HCT116 (cell line): ENCODE data around the gene CDKL5. TPM values are rescaled to one million over a fixed set of nuclear protein-coding genes. Genes with fewer than 3 reads are reported as not detected.

Experiments
- ATAC-seq: fragments of 200-7000 bp; cut with Tn5 transposase; 2 replicates; pipeline ENCODE4 v1.9.1; 2020; ENCODE audit warnings: mild to moderate bottlenecking, moderate library complexity
- BruUV-seq: library from RNA; stranded (reverse); fragments of 400-500 nt; replicated peaks from 2 replicates; lab custom pipeline; 2021; lab: Mats Ljungman, UMichigan
- CTCF ChIA-PET: fragments of 300-600 bp; sonication (Branson Sonifier 250); formaldehyde crosslinking; loops from one replicate; lab custom pipeline; 2021; ENCODE audit warnings: antibody characterized with exemption; lab: Charles Lee
- POLR2A ChIA-PET: fragments of 300-600, 350-600 bp; sonication (Branson Sonifier 250); formaldehyde crosslinking; loops from one replicate; lab custom pipeline; 2021; ENCODE audit warnings: antibody characterized with exemption; lab: Charles Lee
- RAD21 ChIA-PET, 2 experiments: fragments of 300-600 bp; sonication (Branson Sonifier 250); formaldehyde crosslinking; loops; one replicate each; lab custom pipeline; 2023; ENCODE audit warnings: low total read pairs in 2 of 2; ENCODE audit not compliant: uncharacterized antibody in 2 of 2, unreplicated experiment in 2 of 2, low non-redundant PET in 1 of 2; lab: Charles Lee
- DNase-seq: peaks from one replicate; pipeline ENCODE4 v3.0.0-alpha.2; 2010; ENCODE audit warnings: low read depth, low spot score
- H2AFZ ChIP-seq: fragments of 200-600 bp; shearing (Covaris generic), sonication (generic); 2 replicates; pipeline ENCODE4 v1.6.1; 2017; ENCODE audit warnings: low read depth, mixed run types, mixed read lengths, antibody characterized with exemption, low read length; ENCODE audit not compliant: poor library complexity, severe bottlenecking
- H3K27ac ChIP-seq: 2 replicates; pipeline ENCODE4 v1.5.1; 2012; ENCODE audit warnings: low read depth, low read length
- H3K27me3 ChIP-seq: fragments of 200-600 bp; sonication (generic); 2 replicates; pipeline ENCODE4 v1.6.1; 2016; ENCODE audit warnings: mixed run types, low read length, mixed read lengths; ENCODE audit not compliant: insufficient read depth
- H3K36me3 ChIP-seq, 2 experiments: fragments of 200-500 bp in 1 of 2; fragments of 200-600 bp in 1 of 2; sonication (Bioruptor generic) in 1 of 2; sonication (generic) in 1 of 2; 2 replicates each; pipeline versions ENCODE4 v1.5.1 to v1.6.1; 2014 to 2016; ENCODE audit warnings: low read length in 2 of 2, inconsistent platforms in 1 of 2, mixed read lengths in 1 of 2, mixed run types in 1 of 2; ENCODE audit not compliant: insufficient read depth in 2 of 2, control insufficient read depth in 1 of 2
- H3K4me1 ChIP-seq, 2 experiments: fragments of 200-600 bp in 1 of 2; sonication (generic) in 1 of 2; 2 replicates each; pipeline versions ENCODE4 v1.5.1 to v1.6.1; 2012 to 2017; ENCODE audit warnings: low read length in 2 of 2, inconsistent platforms in 1 of 2, mild to moderate bottlenecking in 1 of 2, mixed read lengths in 1 of 2, mixed run types in 1 of 2, moderate library complexity in 1 of 2; ENCODE audit not compliant: insufficient read depth in 2 of 2, control insufficient read depth in 1 of 2
- H3K4me2 ChIP-seq: fragments of 200-600 bp; sonication (generic); 2 replicates; pipeline ENCODE4 v1.6.1; 2017; ENCODE audit warnings: mixed run types, low read length, mixed read lengths
- H3K4me3 ChIP-seq, 2 experiments: fragments of 200-600 bp in 1 of 2; sonication (generic) in 1 of 2; replicated peaks in 1 of 2; 2 replicates each; pipeline ENCODE4 v1.5.1; 2011 to 2016; ENCODE audit warnings: low read length in 2 of 2, control low read depth in 1 of 2, low read depth in 1 of 2, mild to moderate bottlenecking in 1 of 2, mixed read lengths in 1 of 2, mixed run types in 1 of 2
- H3K79me2 ChIP-seq: fragments of 200-600 bp; sonication (generic); 2 replicates; pipeline ENCODE4 v1.6.1; 2017; ENCODE audit warnings: mild to moderate bottlenecking, mixed run types, low read length, moderate library complexity, mixed read lengths; ENCODE audit not compliant: insufficient read depth
- H3K9ac ChIP-seq: fragments of 200-600 bp; sonication (generic); 2 replicates; pipeline ENCODE4 v1.6.1; 2016; ENCODE audit warnings: low read length, mixed read lengths
- H3K9me2 ChIP-seq: fragments of 200-600 bp; sonication (generic), shearing (Covaris generic); 2 replicates; pipeline ENCODE4 v1.6.1; 2017; ENCODE audit warnings: mixed run types, mild to moderate bottlenecking, moderate library complexity; ENCODE audit not compliant: insufficient read depth
- H3K9me3 ChIP-seq, 2 experiments: fragments of 200-500 bp in 1 of 2; fragments of 200-600 bp in 1 of 2; sonication (Bioruptor generic) in 1 of 2; sonication (generic) in 1 of 2; 2 replicates each; pipeline ENCODE4 v1.6.1; 2014 to 2017; ENCODE audit warnings: low read length in 2 of 2, mixed read lengths in 2 of 2, inconsistent platforms in 1 of 2, low read depth in 1 of 2, mild to moderate bottlenecking in 1 of 2, mixed run types in 1 of 2, moderate library complexity in 1 of 2; ENCODE audit not compliant: control insufficient read depth in 1 of 2, insufficient read depth in 1 of 2
- H4K20me1 ChIP-seq: fragments of 200-600 bp; sonication (generic), shearing (Covaris generic); 2 replicates; pipeline ENCODE4 v1.6.1; 2017; ENCODE audit warnings: mixed run types, mild to moderate bottlenecking, moderate library complexity; ENCODE audit not compliant: insufficient read depth
- CBX3 ChIP-seq: IDR thresholded peaks from 2 replicates; pipeline ENCODE4 v1.6.1; 2012; ENCODE audit warnings: low read depth
- CEBPB ChIP-seq: IDR thresholded peaks from 2 replicates; pipeline ENCODE4 v1.6.1; 2012; ENCODE audit warnings: low read depth
- CTCF ChIP-seq, 3 experiments: fragments of 200-600 bp in 1 of 3; sonication (generic) in 1 of 3; IDR thresholded peaks in 2 of 3; conservative IDR thresholded peaks in 1 of 3; 2 replicates each; pipeline ENCODE4 v1.5.1; 2012 to 2017; ENCODE audit warnings: low read depth in 2 of 3, low read length in 2 of 3, antibody characterized with exemption in 1 of 3, borderline replicate concordance in 1 of 3, control low read depth in 1 of 3, mild to moderate bottlenecking in 1 of 3, mixed read lengths in 1 of 3, mixed run types in 1 of 3, moderate library complexity in 1 of 3; ENCODE audit not compliant: insufficient read depth in 1 of 3
- EGR1 ChIP-seq: IDR thresholded peaks from 2 replicates; pipeline ENCODE4 v1.6.1; 2012; ENCODE audit warnings: low read depth
- EZH2phosphoT487 ChIP-seq: fragments of 200-600 bp; IDR thresholded peaks from 2 replicates; pipeline ENCODE4 v1.6.1; 2018; ENCODE audit warnings: antibody characterized with exemption, borderline replicate concordance
- FOSL1 ChIP-seq: IDR thresholded peaks from 2 replicates; pipeline ENCODE4 v1.6.1; 2012; ENCODE audit warnings: low read depth
- JUND ChIP-seq: IDR thresholded peaks from 2 replicates; pipeline ENCODE4 v1.6.1; 2012
- RAD21 ChIP-seq: IDR thresholded peaks from 2 replicates; pipeline ENCODE4 v1.6.1; 2012; ENCODE audit warnings: low read depth, mild to moderate bottlenecking
- SIN3A ChIP-seq: IDR thresholded peaks from 2 replicates; pipeline ENCODE4 v1.6.1; 2012; ENCODE audit warnings: low read depth
- SP1 ChIP-seq: IDR thresholded peaks from 2 replicates; pipeline ENCODE4 v1.6.1; 2012; ENCODE audit warnings: low read depth
- SRF ChIP-seq: IDR thresholded peaks from 2 replicates; pipeline ENCODE4 v1.6.1; 2012; ENCODE audit warnings: low read depth
- TCF7L2 ChIP-seq: IDR thresholded peaks from 2 replicates; pipeline ENCODE4 v1.7.0; 2011; ENCODE audit warnings: borderline replicate concordance, inconsistent platforms; ENCODE audit not compliant: insufficient read depth, insufficient read length; ENCODE audit errors: extremely low read depth
- ZBTB33 ChIP-seq: IDR thresholded peaks from 2 replicates; pipeline ENCODE4 v1.6.1; 2011; ENCODE audit warnings: mild to moderate bottlenecking, low read length, moderate library complexity; ENCODE audit not compliant: insufficient replicate concordance; ENCODE audit errors: extremely low read depth
- intact Hi-C: fragments of 100-400 bp; cut with micrococcal nuclease; formaldehyde crosslinking; loops from 2 replicates; pipeline ENCODE4 v1.10.0; 2022
- total RNA-seq: library from RNA; stranded (reverse); gene quantifications from one replicate; pipeline ENCODE4 v1.2.1, GENCODE V29; 2021; ENCODE audit not compliant: unreplicated experiment
- TF ChIP-seq, protein P1 (sequence below): IDR thresholded peaks from 2 replicates; pipeline ENCODE4 v1.6.1; 2012
- TF ChIP-seq, protein P2 (sequence below): IDR thresholded peaks from 2 replicates; pipeline ENCODE4 v1.6.1; 2012
- TF ChIP-seq, protein P3 (sequence below): IDR thresholded peaks from 2 replicates; pipeline ENCODE4 v1.6.1; 2012; ENCODE audit warnings: low read depth

The CDKL5 gene
- total RNA-seq, 1 experiment from 2014 or later: 2.5 TPM

DNA sequence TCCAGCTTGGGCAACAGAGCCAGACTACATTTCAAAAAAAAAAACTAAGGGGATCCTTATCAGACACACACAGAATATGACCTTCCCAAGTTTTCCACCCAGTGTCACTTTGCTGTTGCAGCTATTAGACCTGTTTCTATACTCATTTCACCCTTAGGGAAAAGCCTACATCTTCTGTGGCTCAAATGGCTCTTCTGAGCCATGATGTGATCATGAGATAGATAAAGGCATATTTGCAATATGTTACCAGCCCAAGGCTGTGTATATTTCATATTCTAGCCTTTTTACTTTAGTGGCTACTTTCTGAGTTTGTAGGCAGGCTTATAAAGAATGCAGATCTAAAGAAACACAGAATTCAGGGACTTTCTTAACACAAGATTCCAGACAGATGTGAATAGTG lies 227.2 kb downstream of the CDKL5 start (continued):
- TF ChIP-seq, protein P1, sequence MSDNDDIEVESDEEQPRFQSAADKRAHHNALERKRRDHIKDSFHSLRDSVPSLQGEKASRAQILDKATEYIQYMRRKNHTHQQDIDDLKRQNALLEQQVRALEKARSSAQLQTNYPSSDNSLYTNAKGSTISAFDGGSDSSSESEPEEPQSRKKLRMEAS: no peak

DNA sequence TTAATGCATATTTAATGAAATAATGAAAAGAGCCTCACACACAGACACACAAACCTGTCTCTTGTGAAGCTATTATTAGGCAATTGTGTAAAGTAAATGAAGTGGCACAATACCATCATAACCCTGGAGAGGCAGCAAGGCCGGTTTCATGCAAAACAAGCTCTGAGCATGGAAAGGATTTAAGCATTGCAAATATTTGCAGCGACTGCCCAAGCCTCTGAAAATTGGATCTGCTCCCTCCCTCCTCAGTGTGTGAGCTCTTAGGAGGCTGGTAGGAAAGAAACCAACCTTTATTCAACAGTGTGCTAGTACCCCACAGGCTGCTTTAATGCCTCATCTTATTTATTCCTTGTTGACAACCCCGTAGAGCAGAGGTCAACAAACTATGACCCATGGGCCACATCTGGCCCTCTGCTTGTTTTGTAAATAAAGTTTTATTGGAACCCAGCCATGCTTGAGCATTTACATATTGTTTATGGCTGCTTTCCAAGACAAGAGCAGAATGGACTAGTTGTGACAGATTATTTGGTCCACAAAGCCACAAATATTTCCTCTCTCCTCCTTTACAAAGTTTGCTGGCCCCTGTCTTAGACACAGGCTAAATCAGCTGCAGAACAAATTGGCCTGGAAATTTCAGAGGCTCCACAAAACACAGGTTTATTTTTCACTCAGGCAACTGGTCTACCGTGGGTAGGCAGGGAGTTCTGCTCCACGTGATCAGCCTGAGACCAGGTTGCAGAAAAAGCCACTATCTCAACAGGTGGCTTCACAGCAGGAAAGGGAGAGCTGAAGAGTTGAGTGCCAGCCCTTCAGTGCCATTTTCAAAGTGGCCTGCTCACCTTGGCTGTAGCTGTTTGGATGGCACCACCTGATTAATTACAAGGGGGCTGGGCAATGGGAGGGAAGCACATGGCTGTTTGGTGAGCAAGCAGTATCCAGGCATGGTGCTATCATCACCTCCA lies 229.7 kb downstream of the CDKL5 start:
- H3K27ac ChIP-seq: no peak overlapping the region
- H3K79me2 ChIP-seq: no peaks in the 10 kb centered on the region
- no peaks in the 10 kb centered on the region for H3K27me3 ChIP-seq
- H3K4me2 ChIP-seq: no peak overlapping the region
- CTCF ChIA-PET: no interaction called here
- H4K20me1 ChIP-seq: no peaks in the 10 kb centered on the region
- H3K4me3 ChIP-seq: no peak overlapping the region
- POLR2A ChIA-PET: no interaction called here
- ATAC-seq (no peak), DNase-seq (no peak)
- no peaks in the 10 kb centered on the region for H3K9me2 ChIP-seq
- RAD21 ChIA-PET: no interaction called here
- no peaks in the 10 kb centered on the region for H3K4me1 ChIP-seq
- no peaks in the 10 kb centered on the region for H3K9me3 ChIP-seq
- no peak overlapping the region for H3K9ac ChIP-seq
- intact Hi-C loops: no loop called here
- no peaks in the 10 kb centered on the region for H3K36me3 ChIP-seq
- no TSS peak for BruUV-seq
- H2AFZ ChIP-seq: no peak overlapping the region
- TF ChIP-seq CBX3: no peak
- TF ChIP-seq CTCF (IDR thresholded peaks at IDR 0.05 in 2 of 3, conservative IDR thresholded peaks at IDR 0.05 in 1 of 3; ENCODE audit: borderline replicate concordance in 1 of 3, insufficient read depth in 1 of 3, low read depth in 2 of 3, low read length in 2 of 3): no peak
- TF ChIP-seq SP1: no peak
- TF ChIP-seq, protein P1: no peak
- no peak for TF ChIP-seq SIN3A
- TF ChIP-seq CEBPB: no peak
- no peak for TF ChIP-seq JUND
- TF ChIP-seq, protein P2, sequence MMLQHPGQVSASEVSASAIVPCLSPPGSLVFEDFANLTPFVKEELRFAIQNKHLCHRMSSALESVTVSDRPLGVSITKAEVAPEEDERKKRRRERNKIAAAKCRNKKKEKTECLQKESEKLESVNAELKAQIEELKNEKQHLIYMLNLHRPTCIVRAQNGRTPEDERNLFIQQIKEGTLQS: no peak
- TF ChIP-seq FOSL1: no peak
- TF ChIP-seq SRF: no peak
- TF ChIP-seq, protein P3, sequence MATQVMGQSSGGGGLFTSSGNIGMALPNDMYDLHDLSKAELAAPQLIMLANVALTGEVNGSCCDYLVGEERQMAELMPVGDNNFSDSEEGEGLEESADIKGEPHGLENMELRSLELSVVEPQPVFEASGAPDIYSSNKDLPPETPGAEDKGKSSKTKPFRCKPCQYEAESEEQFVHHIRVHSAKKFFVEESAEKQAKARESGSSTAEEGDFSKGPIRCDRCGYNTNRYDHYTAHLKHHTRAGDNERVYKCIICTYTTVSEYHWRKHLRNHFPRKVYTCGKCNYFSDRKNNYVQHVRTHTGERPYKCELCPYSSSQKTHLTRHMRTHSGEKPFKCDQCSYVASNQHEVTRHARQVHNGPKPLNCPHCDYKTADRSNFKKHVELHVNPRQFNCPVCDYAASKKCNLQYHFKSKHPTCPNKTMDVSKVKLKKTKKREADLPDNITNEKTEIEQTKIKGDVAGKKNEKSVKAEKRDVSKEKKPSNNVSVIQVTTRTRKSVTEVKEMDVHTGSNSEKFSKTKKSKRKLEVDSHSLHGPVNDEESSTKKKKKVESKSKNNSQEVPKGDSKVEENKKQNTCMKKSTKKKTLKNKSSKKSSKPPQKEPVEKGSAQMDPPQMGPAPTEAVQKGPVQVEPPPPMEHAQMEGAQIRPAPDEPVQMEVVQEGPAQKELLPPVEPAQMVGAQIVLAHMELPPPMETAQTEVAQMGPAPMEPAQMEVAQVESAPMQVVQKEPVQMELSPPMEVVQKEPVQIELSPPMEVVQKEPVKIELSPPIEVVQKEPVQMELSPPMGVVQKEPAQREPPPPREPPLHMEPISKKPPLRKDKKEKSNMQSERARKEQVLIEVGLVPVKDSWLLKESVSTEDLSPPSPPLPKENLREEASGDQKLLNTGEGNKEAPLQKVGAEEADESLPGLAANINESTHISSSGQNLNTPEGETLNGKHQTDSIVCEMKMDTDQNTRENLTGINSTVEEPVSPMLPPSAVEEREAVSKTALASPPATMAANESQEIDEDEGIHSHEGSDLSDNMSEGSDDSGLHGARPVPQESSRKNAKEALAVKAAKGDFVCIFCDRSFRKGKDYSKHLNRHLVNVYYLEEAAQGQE: no peak
- no peak for TF ChIP-seq EGR1
- TF ChIP-seq RAD21: no peak
- no peak for TF ChIP-seq ZBTB33
- no peak for TF ChIP-seq TCF7L2
- no peak for TF ChIP-seq EZH2phosphoT487
